Activated gamma-delta T cell treated with Interleukin-2 at 50 U/mL for 16 hours (primary cell): ENCODE data around the gene ATP6V0B.

ENCODE experiments used
- DNase-seq: peaks from one replicate; pipeline ENCODE4 v3.0.0-alpha.2; 2020

ATP6V0B gene

DNA sequence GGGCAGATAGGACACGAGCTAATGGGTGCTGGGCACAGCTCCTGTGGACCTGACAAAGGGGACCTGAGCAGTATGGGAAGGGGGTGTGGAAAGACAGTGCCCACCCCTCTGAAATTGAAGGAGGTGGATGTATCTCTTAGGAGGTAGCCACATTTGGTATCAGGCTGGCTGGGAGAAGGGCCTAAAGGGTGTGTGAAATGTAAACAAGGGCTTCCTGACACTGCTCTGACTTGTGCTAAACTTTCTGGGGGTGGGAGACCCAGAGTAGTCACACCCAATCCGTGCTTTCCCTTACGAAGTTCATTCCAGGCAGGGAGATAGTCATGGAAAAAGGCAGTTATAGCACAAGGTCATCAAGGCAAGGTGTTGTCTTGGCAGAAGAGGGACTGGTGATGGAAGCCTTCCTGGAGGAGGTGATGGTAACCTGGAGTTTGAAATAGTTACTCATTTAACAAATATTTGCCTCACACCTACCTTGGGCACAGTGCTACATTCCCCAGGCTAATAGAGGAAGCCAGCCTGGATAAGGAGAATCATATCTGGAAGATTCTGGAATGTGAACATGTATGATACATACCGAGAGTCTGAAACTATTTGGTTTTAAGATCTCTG lies 11.3 kb downstream of the ATP6V0B start:
- no peak for DNase-seq

GRCh38 chr1:43986712-43987111 lies 12.0 kb downstream of the ATP6V0B start:
- no peak for DNase-seq

- no peak for DNase-seq
These were observed 12.6 kb downstream of the ATP6V0B start for GRCh38 chr1:43987159-43987902.

DNA sequence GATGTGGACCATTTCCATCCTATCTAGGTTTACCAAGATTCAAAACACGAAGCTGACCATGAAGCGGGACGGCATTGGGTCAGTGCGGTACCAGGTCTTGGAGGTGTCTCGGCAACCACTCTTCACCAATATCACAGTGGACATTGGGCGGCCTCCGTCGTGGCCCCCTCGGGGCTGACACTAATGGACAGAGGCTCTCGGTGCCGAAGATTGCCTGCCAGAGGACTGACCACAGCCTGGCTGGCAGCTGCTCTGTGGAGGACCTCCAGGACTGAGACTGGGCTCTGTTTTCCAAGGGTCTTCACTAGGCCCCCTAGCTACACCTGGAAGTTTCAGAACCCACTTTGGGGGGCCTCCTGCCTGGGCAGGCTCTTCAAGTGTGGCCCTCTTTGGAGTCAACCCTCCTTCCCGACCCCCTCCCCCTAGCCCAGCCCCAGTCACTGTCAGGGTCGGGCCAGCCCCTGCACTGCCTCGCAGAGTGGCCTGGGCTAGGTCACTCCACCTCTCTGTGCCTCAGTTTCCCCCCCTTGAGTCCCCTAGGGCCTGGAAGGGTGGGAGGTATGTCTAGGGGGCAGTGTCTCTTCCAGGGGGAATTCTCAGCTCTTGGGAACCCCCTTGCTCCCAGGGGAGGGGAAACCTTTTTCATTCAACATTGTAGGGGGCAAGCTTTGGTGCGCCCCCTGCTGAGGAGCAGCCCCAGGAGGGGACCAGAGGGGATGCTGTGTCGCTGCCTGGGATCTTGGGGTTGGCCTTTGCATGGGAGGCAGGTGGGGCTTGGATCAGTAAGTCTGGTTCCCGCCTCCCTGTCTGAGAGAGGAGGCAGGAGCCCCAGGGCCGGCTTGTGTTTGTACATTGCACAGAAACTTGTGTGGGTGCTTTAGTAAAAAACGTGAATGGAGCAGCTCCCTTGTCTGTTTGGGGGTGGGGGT lies 15.8 kb downstream of the ATP6V0B start:
- DNase-seq, result no peak

- DNase-seq, result no peak
These were observed 16.4 kb downstream of the ATP6V0B start for GRCh38 chr1:43991200-43991475.

DNA sequence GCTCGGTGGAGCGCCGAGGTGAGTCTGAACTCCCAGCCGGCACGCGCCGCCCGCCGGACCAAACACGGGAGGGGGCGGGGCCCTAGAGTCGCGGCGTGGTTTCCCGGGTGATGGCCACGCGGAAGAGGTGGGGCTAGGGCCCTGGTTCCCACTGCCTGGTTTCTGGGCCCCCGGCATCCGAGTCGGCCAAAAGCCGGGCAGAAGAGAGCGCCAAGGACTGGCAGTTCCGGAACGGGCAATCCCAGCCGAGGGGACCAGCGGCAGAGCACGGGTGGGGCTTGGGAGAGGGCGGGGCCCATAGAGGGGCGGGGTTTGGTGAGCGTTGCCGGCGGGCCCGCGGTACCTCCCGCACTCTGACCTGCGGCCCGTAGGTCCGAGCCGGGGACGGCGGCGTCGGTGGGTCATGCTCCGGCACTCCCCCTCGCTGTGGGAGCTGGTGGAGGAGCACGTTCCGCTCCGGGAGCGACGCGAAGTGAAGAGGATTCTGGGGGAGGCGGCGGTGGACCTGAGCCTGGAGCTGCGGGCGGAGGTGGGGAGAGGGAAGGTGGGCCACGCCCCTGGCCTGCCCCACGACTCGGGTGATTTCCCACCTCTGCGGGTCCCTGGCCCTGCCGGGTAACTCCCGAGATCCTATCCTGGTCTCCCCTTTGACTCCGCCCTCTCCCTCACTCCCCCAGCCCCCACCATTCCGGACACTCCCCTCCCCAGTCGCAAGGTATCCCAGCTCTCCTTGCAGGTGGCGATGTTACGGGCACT lies 16.9 kb downstream of the ATP6V0B start, which contains the start of gene CCDC24:
Gene CCDC24 (plus strand): TSS at position 124 of the 756 bp plus-strand sequence. CDS start 280 bp downstream, at position 404.
- DNase-seq, result peak; percentile 74

GRCh38 chr1:43992232-43992995 lies 17.7 kb downstream of the ATP6V0B start:
- no peak for DNase-seq

- no peak for DNase-seq
These were observed 18.6 kb downstream of the ATP6V0B start for GRCh38 chr1:43993206-43993914.

DNA sequence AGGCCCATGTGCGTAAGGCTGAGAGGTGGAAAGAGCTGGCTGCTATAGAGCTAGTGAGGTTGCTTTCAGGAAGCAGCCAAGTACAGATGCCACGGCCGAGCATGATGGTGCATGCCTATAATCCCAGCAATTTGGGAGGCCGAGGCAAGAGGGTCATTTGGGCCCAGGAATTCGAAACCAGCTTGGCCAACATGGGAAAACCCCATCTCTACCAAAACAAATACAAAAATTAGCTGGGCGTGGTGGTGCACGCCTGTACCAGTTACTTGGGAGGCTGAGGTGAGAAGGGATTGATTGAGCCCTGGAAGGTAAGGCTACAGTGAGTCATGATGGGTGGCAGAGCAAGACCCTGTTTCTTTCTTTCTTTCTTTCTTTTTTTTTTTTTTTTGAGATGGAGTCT lies 19.3 kb downstream of the ATP6V0B start:
- no peak for DNase-seq

DNA sequence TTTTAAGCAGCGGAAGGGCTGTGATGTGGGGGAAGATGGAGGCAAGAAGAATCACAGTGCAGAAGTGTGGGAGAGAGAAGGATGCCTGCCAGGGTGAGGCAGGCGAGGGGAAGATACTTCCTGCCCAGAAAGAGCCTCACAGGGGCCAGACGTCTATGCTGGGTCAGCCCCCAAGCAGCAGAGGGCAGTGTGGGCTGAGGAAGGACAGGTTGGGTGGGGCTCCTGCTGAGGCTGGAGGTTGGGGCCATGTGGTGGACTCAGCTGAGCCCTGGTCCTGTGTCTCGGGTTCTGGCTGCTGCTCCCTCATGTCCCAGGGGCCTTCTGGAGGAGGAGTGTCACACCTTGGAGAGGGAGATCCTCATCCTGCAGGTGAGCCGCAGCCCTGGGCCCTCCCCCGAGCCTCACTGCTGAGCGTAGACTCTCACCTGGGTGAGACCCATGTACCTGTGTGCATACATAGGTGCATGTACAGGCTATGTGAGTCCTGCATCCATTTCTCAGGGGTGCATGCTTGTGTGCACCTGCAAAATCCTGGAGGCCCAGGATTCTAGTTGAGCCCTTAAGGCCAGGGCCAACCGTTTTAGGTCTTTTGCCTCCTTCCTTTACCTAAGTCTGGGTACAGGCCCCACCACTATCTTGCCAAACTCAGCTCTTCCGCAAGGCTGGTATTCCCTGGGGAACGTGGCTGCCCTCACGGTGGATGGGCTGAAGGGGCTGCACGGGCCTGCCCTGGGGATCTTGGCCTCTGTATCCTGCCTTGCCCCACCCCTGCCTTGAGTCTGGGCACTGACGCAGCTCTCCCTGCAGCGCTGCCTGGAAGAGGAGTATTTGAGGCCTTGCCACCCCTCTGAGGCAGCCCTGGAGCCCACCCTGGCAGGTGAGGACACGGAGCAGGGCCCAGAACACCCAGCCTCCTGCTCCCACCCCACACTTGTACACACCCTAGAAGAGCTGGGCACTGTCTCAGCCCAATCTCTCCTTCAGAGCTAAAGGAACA lies 20.3 kb downstream of the ATP6V0B start:
- no peak for DNase-seq

DNA sequence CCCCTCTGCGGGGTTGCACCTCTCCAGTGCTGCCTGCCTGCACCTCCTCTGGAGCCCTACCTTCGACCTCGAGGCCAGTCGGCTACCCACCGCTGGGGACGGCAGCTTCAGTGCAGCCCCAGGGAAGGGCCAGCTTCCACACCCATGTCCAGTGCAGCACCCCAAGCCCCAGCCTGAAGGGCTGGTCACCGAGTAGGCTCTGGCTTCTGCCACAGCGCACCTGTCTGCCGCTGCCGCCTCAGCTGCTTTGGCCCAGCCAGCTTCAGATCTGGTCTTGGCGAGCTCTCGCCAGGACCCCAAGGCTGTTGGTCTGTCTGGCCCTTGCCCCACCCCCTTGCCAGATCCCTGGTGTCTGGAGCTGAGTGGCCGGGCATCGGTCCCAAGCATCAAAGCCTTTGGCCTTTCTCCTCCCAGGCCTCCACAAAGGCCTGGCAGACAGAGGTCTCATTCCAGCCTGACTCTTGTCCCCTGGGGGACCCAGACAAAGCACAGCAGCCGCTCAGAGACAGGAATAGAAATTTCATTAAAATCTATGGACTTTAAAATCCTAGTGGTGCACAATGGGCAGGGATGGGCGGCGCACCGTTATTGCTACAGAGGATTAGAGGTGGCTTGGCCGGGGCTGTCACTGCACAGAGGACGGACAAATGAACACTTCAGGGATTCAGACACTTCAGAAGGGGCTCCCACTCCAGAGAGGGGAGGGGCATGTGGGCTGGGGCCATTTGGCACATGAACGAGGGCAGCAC lies 21.4 kb downstream of the ATP6V0B start:
- no peak for DNase-seq

GRCh38 chr1:43996733-43997115 lies 22.0 kb downstream of the ATP6V0B start:
- DNase-seq, result no peak

DNA sequence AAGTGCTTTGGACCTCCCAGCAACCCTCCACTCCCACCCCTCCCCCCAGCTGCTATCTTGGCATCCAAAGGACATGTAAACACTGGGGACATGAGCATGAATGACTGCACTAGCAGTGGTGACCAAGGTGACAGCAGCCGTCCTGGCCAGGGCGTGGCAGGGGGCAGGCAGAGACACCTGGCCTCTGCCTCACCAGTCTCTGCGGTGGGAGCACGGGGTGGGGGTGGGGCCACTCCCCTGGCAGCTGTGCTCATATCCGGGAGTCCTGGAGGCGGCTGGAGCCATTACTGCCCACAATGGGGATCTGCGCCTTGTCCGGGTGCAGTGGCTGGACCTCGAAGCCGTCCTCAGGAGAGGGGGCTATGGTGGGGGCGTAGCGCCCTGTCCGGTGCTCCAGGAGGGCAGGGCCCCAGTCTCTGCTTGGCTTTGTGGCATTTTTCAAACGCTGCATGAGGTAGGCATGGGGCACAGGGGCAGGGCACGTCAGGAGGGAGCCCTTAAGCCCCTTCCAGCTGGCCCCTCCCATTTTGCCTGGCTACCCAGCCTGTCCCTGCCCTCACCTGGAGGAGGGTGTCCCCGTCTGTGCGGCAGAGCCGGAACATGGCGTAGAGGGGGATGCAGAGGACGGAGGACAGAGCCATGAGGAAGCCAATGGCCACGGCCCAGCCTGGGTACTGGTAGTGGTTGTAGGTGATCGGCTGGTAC lies 22.7 kb downstream of the ATP6V0B start:
- DNase-seq, result no peak

GRCh38 chr1:43998000-43998378 lies 23.2 kb downstream of the ATP6V0B start:
- DNase-seq, result no peak

GRCh38 chr1:43999455-43999854 lies 24.7 kb downstream of the ATP6V0B start:
- DNase-seq, result no peak

- DNase-seq, result no peak
These were observed 25.4 kb downstream of the ATP6V0B start for GRCh38 chr1:44000122-44000665.

GRCh38 chr1:44002165-44002564 lies 27.4 kb downstream of the ATP6V0B start:
- DNase-seq, result no peak

- DNase-seq, result no peak
These were observed 27.9 kb downstream of the ATP6V0B start for GRCh38 chr1:44002606-44003157.
